HCT116 (cell line): ENCODE measurements around the gene RABL6.

ENCODE experiments used
- CBX3 ChIP-seq: IDR thresholded peaks from 2 replicates; pipeline ENCODE4 v1.6.1; 2012; ENCODE audit warnings: low read depth
- EZH2 ChIP-seq: fragments of 200-600 bp; sonication (generic); IDR thresholded peaks from 2 replicates; pipeline ENCODE4 v1.6.1; 2017; ENCODE audit warnings: antibody characterized with exemption, mixed run types
- EZH2phosphoT487 ChIP-seq: fragments of 200-600 bp; IDR thresholded peaks from 2 replicates; pipeline ENCODE4 v1.6.1; 2018; ENCODE audit warnings: antibody characterized with exemption, borderline replicate concordance
- POLR2A ChIP-seq: IDR thresholded peaks from 2 replicates; pipeline ENCODE4 v1.7.0; 2011; ENCODE audit warnings: borderline replicate concordance; ENCODE audit not compliant: insufficient read depth, insufficient read length; ENCODE audit errors: extremely low read depth
- SIN3A ChIP-seq: IDR thresholded peaks from 2 replicates; pipeline ENCODE4 v1.6.1; 2012; ENCODE audit warnings: low read depth
- TF ChIP-seq, protein P1 (sequence below), 3 experiments: fragments of 200-600 bp in 1 of 3; sonication (generic) in 1 of 3; IDR thresholded peaks in 2 of 3; conservative IDR thresholded peaks in 1 of 3; 2 replicates each; pipeline ENCODE4 v1.5.1; 2012 to 2017; ENCODE audit warnings: low read depth in 2 of 3, low read length in 2 of 3, antibody characterized with exemption in 1 of 3, borderline replicate concordance in 1 of 3, control low read depth in 1 of 3, mild to moderate bottlenecking in 1 of 3, mixed read lengths in 1 of 3, mixed run types in 1 of 3, moderate library complexity in 1 of 3; ENCODE audit not compliant: insufficient read depth in 1 of 3

DNA sequence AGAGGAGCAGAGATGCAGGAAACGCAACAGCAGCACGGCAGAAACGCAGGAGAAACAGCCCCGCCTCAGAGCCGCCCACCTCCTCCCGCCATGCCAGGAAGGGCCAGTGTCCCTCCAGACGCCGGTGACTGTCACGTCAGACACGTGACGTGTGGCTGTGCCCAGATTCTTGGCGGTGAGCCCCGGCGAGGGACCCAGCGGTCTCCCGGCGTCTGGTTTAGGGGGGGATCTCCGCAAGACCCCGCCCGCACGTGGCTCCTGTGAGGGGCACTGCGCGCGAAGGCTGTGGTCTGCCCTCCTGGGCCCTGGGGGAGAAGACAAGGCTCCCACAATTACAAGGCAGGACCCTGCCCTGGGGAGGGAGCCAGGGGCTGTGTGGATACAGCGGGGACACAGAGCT, 47.3 kb upstream of the RABL6 start:
- no peak for TF ChIP-seq CBX3
- no peak for TF ChIP-seq POLR2A
- no peak for TF ChIP-seq EZH2
- TF ChIP-seq, protein P1, sequence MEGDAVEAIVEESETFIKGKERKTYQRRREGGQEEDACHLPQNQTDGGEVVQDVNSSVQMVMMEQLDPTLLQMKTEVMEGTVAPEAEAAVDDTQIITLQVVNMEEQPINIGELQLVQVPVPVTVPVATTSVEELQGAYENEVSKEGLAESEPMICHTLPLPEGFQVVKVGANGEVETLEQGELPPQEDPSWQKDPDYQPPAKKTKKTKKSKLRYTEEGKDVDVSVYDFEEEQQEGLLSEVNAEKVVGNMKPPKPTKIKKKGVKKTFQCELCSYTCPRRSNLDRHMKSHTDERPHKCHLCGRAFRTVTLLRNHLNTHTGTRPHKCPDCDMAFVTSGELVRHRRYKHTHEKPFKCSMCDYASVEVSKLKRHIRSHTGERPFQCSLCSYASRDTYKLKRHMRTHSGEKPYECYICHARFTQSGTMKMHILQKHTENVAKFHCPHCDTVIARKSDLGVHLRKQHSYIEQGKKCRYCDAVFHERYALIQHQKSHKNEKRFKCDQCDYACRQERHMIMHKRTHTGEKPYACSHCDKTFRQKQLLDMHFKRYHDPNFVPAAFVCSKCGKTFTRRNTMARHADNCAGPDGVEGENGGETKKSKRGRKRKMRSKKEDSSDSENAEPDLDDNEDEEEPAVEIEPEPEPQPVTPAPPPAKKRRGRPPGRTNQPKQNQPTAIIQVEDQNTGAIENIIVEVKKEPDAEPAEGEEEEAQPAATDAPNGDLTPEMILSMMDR (IDR thresholded peaks at IDR 0.05 in 2 of 3, conservative IDR thresholded peaks at IDR 0.05 in 1 of 3; ENCODE audit: borderline replicate concordance in 1 of 3, insufficient read depth in 1 of 3, low read depth in 2 of 3, low read length in 2 of 3), result no peak
- no peak for TF ChIP-seq EZH2phosphoT487
- TF ChIP-seq SIN3A, result no peak
